AG08396 (cell line): Measurements from ENCODE around the gene TSTD2.

Experiments
- DNase-seq: peaks from one replicate; pipeline ENCODE4 v3.0.0; 2012; ENCODE audit warnings: low spot score, mixed read lengths

TSTD2 gene

DNA sequence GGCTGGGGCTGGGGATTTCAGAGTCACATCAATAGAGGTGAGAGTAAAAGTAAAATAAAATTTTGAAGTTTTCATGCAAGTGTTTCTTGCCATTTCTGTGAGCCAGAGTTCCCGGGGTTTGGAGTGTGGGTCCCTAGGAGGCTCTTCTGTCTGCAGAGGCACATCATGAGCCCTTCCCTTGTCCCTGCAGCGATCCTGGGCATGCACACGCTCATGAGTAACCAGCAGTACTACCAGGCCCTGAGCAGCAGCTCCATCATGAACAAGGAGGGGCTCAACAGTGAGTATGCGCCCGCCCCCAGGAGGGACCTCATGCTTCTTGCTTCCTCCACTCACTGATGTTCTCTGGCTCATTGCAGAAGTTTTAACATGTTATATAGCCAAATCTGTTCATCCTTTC is 70.6 kb downstream of the TSTD2 start:
- DNase-seq: no peak

DNA sequence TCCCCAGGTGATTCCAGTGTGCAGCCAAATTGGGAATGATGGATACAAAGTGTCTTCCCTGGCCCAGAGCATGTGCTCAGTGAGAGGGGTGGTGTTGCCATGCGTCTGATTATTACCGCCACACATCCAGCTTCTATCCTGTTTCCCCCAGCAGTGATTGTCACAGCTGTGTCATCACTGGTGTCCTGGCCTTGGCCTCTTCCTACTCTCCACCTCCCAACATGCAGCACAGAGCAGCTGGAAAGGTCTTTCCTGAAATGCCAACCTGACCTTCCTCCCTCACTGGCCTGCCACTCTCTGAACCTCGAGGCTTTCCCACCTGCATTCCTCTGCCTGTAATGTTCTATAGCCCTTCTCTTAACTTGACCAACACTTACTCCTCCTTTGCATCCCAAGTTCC is 71.7 kb downstream of the TSTD2 start:
- DNase-seq: no peak

DNA sequence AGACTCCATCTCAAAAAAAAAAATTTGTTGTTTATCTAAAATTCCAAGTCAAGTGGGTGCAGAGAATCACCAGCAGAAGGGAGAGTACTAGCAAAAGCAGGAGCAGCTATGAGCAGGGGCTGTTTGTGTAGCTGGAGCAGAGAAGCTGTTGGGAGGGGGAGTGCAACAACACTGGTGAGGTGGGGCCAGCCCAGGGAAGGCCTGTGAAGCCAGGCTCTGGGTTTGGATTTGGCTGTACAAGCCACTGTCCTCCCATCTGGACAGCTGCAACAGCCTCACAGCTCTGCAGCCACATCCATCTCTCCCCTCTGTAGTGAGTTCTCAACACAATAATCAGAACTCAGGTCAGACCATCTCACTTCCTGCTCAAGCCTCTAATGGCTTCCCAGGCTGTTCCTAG is 72.3 kb downstream of the TSTD2 start:
- no peak for DNase-seq

DNA sequence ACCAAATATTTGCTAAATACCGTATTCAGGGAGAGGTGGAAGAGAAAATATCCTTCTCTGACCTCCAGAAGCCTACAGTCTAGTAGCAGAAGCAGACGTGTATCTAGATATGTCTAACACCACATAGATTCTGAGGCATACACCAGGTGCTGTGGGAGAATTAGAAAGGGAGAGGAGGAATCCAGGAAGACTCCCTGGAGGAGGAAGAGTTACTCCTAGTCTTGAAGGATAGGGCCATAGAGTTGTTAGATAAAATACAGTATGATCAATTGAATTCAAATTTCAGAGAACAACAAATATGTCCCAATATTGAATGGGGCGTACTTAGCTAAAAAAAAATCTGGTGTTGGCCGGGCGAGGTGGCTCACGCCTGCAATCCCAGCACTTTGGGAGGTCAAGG is 73.0 kb downstream of the TSTD2 start:
- DNase-seq: no peak

DNA sequence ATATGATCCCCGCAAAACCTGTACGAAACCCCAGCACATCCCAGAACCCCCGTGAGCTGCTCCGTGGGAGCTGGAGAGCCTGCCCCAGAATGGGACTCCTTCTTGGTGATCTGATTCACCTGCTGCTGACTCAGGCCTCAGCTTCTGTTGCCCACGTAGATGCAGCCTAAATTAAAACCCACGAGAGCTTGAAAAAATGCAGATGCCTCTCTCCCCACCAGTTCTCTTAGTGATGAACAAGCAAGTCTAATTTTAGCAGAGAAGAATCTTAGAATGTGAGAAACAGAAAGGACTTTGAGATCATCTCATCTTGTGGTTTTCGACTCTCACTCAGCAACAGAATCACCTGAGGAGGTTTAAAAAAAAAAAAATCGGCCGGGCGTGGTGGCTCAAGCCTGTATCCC is 74.1 kb downstream of the TSTD2 start:
- DNase-seq: no peak

DNA sequence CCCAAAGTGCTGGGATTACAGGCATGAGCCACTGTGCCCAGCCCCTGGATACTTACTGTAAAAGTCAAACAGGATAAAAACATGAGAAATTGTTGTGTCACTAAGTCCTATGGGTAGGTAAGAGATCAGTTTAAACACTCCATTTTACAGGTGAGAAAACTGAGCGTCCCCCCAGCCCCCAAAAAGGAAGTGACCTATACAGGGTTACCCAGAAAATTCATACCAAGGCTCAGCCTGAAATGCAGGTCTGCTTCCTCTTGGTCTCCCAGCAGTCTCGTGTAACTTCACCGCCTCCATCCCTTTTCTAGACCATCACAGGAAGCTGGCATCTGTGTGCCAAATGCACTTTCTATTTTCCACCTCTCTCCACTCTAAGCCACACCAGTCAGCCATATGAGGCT is 74.5 kb downstream of the TSTD2 start:
- no peak for DNase-seq

DNA sequence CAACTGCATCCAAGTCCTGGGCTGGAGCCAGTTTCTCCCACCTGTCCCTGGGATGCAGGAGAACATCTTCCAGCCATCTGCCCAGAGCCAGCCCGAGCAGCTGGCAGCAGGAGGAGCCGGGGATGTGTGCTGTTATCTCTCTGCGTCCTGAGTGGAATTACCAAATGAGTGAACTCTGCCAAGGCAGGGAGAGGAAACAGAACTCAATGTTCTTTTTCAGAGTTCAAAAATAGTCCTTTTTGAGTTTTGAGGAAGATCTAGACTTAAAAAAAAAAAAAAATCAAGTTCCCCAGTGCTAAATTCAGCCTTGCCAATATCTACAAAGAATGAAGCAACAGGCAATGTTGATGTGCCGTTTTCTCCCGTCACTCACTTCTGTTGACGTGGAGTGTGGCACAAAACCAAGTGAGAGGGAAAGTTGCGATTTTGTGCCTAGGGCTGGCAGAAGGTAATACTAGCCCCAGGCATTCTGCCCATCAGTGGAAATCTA is 75.5 kb downstream of the TSTD2 start:
- no peak for DNase-seq

DNA sequence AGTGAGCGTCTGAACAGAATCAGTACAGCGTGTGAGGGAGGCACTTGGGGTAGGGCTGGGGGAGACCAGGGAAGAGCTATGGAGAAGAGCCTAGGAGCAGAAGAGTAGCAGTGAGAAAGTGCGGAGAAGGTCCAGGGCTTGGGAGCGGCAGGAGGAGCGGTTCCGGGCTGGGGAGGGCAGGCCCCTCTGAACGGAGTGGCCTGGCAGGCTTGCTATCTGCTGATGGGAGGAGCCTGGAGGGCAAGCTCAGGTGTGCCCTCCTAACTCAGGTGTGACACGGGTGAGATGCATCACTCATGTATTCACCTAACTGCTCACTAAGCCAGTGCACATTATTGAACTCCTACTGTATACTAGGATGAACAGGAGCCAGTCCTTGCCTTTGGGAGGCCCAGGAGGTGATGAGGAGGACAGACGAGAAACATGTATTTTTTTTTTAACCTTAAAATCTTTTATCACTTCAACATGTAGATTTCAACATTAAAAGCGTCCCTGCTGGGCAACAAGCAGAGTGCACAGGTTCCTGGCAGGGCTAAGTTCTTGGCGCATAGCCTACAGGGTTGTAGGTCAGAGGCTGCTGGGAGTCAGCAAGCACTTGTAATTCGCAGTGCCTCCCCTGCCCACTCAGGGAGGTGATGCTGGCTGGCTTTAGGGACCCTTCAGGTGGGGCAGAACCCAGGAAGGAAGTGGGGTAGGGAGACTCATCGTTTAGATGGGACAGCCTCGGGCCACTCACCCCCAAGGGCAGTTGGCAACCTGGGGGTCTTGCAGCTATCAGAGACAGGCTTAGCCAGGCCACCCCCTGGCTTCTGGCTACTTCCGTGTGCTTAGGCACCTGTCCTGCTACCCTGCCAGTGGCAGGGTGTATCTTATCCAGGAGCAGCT is 76.2 kb downstream of the TSTD2 start:
- no peak for DNase-seq

DNA sequence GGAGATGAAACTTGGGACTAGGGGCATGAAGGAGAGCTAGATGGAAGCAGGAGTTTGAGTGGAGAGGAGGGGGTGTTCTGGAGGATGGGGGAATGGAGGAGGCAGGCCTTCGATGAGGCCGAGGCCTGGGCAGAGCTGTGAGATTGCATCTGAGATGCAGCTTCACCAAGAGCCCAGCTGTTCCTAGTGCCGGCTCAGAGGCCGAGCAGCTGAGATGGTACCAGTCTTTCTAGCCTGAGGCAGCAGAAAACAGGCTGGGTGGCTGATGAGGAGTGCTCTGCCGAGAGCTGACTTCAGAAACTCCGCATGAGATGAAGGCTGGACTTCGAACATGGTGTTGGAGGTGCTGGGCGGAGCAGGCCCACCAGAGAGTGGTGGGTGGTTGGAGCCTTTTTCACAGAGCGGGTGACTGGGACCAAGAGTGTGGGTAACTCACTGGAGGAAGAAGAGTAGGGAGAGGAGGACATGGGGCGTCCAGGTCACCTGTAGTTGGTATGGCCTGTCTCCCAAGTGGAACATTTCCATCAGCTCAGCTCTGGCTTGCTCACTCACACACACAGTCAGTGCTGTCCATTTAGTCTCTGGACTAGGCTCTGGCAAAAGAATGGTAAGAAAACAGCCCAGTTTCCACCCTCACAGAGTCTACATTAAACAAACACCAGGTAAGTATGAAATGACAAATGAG is 77.0 kb downstream of the TSTD2 start:
- DNase-seq: no peak

DNA sequence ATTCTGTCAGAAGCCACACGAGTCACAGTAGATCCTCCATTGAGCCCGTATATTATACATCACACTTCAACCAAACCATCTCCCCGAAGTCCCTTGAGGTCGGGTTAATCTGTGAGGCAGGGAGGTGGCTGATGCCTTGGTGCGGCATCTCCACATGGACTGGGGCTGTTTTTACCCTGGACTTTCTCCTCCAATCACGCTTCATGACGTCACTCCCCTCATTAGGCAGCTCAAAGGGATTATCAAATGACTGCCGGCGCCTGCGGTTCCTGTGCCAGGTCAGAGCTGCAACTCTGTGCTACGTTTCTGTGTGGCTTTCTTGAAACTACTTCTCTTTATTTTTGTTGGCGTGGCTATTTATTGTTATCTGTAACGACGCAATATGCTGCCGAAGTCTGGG is 78.0 kb downstream of the TSTD2 start:
- DNase-seq: no peak

DNA sequence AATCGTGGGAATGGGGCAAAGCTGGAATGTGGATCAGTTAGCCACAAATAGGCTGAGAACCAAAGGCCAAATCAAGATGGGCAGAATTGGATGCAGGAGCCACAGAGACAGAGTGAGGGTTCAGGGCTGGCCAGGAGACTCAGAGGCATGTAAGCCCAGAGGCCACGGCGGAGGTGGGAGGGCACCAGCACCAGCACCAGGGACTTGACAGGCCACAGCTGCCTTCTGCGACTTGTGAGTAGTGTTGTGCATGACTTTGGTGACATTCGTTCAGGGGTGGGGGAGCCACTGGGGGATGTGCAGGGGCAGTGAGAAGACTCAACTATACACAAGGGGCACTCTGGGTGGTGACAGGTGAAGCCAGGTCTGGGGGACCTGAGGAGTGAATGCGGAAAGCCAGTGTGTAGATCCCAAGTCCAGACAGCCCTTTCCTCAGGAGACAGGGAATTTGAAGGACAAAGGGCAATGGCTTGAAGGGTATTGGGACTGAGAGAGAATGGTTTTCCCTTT is 78.5 kb downstream of the TSTD2 start:
- no peak for DNase-seq

DNA sequence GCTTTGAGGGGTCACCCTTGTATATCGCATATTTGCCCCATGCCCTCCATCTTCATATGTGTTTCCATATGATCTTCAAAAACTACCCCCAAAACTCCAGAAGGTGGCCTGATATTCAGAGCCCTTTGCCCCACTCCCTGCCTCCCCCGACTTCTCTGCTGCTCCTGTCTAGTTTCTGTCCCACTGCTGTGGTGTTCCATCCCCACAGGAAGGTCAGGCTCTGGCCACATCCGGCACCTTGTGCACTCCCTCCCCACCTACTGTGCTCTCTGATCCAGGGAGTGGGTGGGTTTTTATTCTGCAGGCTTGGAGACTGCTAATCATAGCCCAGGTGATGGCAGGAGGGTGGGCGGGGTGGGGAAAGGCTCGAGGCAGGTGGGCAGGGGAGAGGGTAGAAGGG is 79.3 kb downstream of the TSTD2 start:
- no peak for DNase-seq

DNA sequence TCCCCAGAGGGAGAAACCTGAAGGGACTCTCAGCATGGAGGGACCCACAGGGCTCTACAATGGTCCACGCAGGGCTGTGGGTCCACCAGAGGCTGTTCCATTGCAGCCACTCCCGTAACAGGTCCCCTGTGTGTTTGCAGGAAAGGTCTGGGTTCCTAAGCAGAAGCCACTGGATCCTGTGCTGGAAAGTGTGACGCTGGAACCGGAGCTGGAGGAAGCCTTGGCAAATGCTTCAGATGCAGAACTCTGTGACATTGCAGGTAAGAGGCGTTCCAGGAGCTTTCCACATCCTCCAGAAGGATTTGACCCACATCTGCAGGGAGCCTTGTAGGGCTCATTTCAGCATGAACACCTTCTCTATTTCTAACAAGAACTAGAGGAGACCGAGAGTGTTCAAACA is 80.0 kb downstream of the TSTD2 start:
- DNase-seq: no peak

DNA sequence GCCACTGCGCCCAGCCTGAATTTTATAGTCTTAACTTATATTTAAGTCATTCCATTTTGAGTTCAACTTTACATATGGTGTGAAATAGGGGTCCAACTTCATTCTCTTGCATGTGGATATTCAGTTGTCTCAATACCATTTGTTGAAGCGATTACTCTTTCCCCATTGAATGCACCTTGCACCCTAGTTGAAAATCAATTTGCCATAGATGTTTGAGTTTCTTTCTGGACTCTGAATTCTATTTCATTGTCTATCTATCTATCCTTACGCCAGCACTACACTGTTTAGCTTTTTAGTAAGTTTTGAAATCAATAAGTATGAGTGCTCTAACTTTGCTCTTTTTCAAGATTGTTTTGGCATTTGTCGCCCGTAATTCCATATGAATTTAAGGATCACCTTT is 81.9 kb downstream of the TSTD2 start:
- no peak for DNase-seq

DNA sequence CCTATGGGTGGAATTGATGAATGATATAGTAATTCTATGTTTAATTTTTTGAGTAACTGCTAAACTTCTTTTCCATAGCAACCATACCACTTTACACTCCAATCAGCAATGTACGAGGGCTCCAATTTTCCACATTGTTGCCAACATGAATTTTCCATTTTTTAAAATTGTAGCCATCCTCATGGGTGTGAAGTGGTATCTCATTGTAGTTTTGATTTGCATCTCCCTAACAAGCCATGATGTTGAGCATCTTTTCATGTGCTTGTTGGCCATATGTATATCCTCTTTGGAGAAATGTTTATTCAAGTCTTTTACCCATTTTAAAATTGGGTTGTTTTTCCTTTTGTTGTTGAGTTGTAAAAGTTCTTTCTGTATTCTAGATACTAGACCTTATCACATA is 82.8 kb downstream of the TSTD2 start:
- DNase-seq: no peak
